Fibroblast of mammary gland (primary cell): ENCODE results near the gene EPB41.
"Not testable (repeated sequence)": the region's sequence is repeated elsewhere in the genome, so short reads cannot be mapped to it uniquely, and the experiment has no call there.

Experiments
- DNase-seq: peaks from one replicate; pipeline ENCODE4 v3.0.0-alpha.2; 2010; ENCODE audit warnings: low read depth
- H3K4me3 ChIP-seq: 2 replicates; pipeline ENCODE4 v1.5.1; 2011; ENCODE audit warnings: low read depth, mild to moderate bottlenecking, low read length, moderate library complexity; ENCODE audit not compliant: control insufficient read depth
- TF ChIP-seq, protein P1 (sequence below): conservative IDR thresholded peaks from 2 replicates; pipeline ENCODE4 v1.5.1; 2011; ENCODE audit warnings: low read depth, low read length, inconsistent platforms; ENCODE audit not compliant: control insufficient read depth, insufficient read depth

Gene EPB41

DNA sequence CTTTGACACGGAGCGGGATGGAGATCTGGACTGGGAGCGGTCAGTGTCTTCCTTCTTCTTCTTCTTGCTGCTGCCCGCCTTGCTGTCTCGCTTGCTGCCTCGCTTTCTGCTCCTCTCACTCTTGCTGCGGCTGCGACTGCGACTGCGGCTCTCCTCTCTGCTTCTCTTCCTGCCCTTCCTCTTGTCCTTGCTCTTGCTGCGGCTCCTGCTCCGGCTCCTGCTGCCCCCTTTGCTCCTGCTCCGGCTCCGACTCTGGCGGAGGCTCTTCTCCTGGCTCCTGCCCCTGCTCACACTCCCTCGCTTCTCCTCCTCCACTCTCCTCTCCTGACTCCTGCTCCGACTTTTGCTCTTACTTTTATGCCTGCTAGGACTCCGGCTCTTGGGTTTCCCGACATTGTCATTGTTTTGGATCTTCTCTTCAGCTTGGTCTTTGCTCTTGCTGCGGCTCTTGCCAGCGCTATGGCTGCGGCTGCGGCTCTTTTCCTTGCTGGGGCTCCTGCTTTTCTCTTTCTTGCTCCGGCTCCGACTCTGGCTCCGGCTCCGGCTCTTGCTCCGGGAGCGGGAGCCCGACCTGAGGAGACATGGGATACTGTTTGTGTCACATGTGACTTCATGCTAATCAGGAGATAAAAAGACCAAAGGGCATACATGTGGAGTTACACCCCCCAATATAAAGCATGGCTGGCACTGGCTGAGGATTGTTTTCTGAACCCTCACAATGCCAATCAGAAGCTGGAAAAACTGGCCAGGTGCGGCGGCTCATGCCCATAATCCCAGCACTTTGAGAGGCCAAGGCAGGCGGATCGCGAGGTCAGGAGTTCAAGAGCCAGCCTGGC, 234.5 kb downstream of the EPB41 start:
- DNase-seq: peak; percentile 16
- no peak overlapping the region for H3K4me3 ChIP-seq
- TF ChIP-seq, protein P1, sequence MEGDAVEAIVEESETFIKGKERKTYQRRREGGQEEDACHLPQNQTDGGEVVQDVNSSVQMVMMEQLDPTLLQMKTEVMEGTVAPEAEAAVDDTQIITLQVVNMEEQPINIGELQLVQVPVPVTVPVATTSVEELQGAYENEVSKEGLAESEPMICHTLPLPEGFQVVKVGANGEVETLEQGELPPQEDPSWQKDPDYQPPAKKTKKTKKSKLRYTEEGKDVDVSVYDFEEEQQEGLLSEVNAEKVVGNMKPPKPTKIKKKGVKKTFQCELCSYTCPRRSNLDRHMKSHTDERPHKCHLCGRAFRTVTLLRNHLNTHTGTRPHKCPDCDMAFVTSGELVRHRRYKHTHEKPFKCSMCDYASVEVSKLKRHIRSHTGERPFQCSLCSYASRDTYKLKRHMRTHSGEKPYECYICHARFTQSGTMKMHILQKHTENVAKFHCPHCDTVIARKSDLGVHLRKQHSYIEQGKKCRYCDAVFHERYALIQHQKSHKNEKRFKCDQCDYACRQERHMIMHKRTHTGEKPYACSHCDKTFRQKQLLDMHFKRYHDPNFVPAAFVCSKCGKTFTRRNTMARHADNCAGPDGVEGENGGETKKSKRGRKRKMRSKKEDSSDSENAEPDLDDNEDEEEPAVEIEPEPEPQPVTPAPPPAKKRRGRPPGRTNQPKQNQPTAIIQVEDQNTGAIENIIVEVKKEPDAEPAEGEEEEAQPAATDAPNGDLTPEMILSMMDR: no peak

DNA sequence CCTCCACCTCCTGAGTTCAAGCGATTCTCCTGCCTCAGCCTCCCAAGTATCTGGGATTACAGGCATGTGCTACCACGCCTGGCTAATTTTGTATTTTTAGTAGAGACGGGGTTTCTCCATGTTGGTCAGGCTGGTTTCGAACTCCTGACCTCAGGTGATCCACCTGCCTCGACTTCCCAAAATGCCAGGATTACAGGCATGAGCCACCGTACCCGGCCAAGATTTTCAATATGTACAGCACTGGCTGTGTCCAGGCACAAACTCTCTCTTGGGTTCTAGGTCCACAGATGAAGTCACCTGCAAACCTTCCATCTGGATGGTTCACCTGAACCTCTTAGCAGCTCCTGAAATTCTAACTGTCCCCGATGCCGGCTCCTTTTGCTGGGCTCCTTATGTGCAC, 236.0 kb downstream of the EPB41 start:
- H3K4me3 ChIP-seq, DNase-seq: not testable (repeated sequence)

DNA sequence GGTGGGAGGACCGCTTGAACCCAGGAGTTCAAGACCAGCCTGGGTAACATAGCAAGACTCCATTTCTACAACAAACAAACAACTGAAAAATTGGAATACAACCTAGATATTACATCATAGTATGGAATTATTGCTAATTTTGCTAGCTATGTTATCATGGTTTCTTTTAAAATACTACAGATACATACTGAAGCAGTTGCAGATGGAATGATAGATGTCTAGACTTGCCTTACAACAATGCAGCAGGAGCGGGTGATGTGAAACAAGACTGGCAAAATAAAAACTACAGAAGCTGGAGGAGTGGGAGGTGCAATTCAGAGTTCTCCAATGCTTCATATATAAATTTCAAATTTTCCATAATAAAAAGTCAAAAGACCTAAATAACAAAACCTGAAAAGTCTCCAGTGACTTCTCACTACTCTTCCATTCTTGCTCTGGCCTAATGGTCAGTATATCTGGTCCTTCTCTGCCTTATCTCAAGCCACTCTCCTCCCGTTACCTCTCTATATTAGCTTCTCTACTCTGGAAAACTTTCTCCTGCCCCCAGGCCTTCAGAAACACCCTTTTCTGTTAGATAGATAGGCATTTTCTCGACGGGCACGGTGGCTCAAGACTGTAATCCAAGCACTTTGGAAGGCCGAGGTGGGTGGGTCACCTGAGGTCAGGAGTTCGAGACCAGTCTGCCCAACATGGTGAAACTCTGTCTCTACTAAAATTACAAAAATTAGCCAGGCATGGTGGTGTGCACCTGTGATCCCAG, 237.9 kb downstream of the EPB41 start:
- no peak for DNase-seq
- TF ChIP-seq, protein P1: no peak
- H3K4me3 ChIP-seq: no peak overlapping the region

DNA sequence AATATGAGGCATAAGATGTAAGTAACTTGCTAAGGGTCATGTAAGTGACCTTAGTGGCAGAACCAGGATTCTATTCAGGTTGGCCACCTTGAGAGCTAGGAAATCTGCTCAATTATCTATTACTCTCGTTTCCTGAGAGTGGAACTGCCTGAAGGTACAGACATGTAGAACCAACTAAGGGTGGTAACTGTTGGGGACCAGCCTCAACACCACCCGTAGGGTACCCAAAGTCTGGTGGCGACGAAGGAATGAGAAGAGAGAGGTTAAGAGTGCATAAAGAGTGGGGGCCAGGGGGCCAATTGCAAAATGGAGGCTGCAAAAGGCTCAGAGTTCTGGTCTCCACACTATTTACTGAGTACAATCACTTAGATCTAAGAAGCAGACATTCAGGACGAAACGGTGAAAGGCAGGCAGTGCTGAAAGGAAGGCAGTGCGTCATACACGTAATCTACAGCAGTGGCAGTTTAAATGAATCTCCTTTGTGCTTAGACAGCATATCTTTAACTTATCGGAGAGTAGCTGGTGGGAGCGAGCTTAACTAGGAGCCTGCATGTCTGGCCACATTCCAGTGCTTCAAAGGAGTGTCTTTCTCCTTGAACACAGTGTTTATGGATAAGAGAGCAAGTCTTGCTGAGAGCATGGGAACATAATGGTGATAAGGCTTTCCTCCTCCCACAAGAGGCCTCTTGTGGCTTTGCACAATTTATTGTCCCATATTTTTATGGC, 242.3 kb downstream of the EPB41 start:
- H3K4me3 ChIP-seq: no peak overlapping the region
- no peak for DNase-seq

DNA sequence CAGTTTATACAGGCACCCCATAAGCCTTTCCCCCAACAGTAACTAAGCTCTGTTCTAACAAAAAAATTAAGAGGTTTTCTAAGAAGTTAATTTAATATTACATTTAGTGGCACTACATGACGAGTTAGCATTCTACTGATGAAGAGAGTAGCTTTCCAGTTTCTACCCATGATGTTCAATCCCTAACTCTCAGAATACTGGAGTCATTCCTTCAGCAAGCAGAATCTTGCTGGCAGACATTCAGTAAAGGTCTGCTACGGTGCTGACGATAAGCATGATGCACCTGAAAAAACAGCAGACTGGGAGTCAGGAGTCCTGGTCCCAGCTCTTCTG, 242.9 kb downstream of the EPB41 start:
- TF ChIP-seq, protein P1: no peak
- no peak for DNase-seq
- H3K4me3 ChIP-seq: no peak overlapping the region

More for the DNA sequence above, 242.3 kb downstream of the EPB41 start:
- TF ChIP-seq, protein P1: no peak

DNA sequence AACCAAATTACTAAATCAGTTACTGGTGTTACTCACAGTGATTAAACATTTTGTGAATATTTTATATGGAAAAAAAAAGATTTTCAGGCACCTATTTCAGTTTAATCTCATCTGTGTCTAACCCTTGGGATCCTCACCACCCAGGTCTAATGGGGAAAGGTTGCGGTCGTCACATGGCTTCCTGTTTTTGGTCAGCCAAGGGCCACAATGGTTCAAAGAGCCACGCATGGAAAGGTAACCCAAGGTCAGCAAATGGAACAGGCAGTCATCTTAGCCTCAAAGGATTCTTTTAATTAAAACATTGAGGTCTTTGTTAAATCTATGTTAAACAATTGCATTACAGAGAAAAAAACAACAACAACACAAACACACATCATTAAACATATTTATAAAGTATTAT, 245.4 kb downstream of the EPB41 start:
- H3K4me3 ChIP-seq: no peak overlapping the region
- DNase-seq: no peak
- TF ChIP-seq, protein P1: no peak

DNA sequence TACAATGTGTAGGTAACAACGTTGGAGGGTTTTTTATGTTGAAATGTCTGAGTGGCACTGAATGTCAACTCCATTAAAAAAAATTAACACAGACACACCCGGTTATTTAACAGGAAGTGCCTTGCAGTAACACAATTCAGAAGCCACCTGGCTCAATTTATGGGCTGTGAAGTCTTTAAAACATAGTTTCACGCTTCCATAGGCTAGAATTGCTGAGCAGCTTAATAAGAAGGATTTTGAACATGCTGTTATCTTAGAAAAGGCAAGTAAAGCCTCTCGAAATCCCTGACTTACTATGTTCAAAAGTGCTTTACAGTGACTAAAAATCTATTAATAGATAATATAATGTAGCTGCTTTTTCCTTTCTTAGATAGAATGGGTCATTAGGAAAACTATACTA, 247.7 kb downstream of the EPB41 start:
- H3K4me3 ChIP-seq: no peak overlapping the region
- TF ChIP-seq, protein P1: no peak
- no peak for DNase-seq
